Endometrium (tissue), 2 donors: ENCODE data around the gene USP36.
"Not testable (repeated sequence)": the region's sequence is repeated elsewhere in the genome, so short reads cannot be mapped to it uniquely, and the experiment has no call there.

Source experiments
- FAIRE-seq: peaks from 2 replicates; lab custom pipeline; 2012; peaks lifted over from hg19 to GRCh38; lab: Jason Lieb, UNC
- donor health status: control.
- donor health status: control.

Gene USP36

DNA sequence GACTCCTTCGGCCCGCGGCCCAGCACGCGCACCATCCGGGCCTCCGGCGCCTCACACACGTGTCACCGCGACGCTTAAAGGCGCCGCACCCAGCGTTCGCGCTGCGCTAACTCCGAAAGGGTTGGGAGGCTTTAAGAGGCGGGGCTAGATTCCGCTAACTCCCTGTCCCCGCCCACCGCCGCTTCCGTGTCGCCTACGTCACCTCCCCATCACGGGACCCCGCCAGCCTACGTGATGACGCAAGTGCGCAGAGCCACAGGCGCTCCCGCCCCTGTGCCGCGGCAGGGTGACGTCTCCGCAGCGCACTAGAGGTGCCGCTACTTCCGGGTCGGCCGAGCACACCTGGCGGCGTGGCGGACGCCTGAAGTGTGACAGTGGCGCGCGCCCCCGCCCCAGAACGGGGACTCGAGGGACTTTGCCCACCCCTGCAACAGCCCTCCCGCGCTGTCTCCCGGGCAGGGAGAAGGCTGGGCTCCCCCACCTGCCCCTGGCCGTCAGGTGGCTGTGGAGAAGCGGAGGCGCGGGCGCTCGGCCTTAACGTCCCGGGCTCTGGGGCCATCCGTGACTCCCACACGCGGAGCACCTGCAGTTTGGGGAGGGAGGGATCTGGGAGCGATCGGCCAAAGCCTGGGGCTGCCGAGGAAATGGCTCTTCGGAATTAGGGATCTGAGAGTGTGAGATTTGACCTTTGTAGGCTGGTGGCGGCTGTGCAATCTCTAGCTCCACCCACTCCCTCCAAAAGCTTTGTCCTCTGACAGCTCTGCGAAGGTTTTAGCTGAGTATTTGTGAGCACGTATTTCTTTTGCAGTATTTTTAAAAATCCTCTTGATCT lies at the start of gene USP36:
Gene USP36 (minus strand): TSS at position 35 of the 832 bp plus-strand sequence. CDS start 4,451 bp downstream, outside the sequence.
- peak; percentile 93 for FAIRE-seq

DNA sequence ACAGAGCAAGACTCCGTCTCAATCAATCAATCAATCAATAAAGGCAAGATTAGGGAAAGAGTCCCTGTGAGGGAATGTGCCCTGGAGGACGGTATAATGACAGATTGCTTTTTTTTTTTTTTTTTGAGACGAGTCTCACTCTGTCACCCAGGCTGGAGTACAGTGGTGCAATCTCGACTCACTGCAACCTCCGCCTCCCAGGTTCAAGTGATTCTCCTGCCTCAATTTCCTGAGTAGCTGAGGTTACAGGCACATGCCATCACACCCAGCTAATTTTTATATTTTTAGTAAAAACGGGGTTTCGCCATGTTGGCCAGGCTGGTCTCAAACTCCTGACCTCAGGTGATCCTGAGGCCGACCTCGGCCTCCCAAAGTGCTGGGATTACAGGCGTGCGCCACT lies 49.5 kb upstream of the USP36 start:
- FAIRE-seq: not testable (repeated sequence)

- FAIRE-seq: no peak
These were observed 48.9 kb upstream of the USP36 start for GRCh38 chr17:78889531-78889930.

- no peak for FAIRE-seq
These were observed 48.4 kb upstream of the USP36 start for GRCh38 chr17:78888941-78889518.

- FAIRE-seq: no peak
These were observed 46.3 kb upstream of the USP36 start for GRCh38 chr17:78886954-78887353.

- no peak for FAIRE-seq
These were observed 45.3 kb upstream of the USP36 start for GRCh38 chr17:78885956-78886355.

DNA sequence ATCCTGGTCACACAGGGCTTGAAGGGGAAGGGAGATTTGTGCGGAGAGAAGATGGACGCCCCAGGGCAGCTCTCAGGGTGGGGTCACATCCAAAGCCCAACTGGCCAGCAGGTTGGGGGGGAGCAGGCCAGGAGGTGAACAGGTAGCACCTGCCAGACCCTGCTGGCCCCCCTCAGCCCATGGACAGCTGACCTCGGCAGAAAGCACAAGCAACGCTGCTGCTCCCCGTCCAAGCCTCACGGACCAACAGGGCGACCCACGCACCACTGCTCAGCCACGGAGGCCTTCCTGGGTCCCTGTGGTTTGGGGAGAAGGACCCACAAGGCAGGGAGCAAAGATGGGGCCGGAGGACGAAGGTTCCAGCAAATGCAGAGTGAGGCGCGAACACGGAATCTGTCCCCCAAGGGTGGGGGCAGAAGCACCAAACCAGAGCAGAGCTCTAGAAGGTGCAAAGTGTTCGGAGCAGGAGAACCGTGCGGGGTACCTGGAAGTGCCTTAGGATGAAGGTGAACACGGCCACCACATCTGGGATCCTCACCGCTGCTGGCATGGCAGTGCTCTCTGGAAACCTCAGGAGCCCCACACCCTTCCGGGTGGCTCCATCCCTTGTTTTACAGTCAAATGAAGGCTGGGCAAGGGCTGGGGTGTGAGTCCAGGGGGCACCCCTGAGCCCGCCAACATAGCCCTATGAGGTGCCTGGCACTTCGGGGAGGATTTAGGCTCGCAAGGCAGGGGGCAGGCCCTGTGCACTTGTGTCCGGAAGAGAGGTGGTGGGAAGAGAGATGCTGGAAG lies 44.5 kb upstream of the USP36 start:
- no peak for FAIRE-seq

GRCh38 chr17:78884148-78884825 lies 43.7 kb upstream of the USP36 start:
- FAIRE-seq: no peak

- no peak for FAIRE-seq
These were observed 43.0 kb upstream of the USP36 start for GRCh38 chr17:78883533-78884131.

GRCh38 chr17:78883089-78883532 lies 42.5 kb upstream of the USP36 start:
- peak; percentile 12 for FAIRE-seq

DNA sequence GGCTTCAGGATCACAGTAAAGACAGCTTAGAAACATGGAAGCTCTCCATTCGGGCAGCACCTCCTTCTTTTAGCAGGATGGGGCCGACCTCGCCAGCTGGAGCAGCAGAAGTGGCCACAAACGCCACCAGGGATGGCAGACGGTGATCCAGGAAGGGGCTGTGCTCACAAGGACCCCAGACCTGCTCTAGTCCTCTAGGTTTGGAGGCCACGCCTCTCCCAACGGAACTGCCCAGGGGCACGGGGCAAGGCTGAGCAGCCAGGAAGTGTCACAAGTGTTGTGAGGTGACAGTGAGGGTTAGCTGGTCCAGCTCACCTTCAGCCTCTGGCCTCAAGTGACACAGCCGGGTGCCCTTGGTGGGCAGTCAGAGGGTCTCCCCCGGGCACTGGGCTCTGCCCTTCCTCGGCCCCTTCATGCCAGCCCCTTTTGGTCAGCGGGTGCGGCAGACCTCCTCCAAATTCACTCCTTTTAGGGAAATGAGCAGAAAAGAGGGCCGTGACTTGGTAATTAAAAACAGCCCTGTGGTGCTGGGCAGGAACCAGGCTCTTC lies 42.0 kb upstream of the USP36 start:
- FAIRE-seq: no peak

GRCh38 chr17:78879635-78880186 lies 39.1 kb upstream of the USP36 start:
- peak; percentile 85 for FAIRE-seq

GRCh38 chr17:78878871-78879527 lies 38.4 kb upstream of the USP36 start:
- no peak for FAIRE-seq

GRCh38 chr17:78878261-78878660 lies 37.6 kb upstream of the USP36 start:
- no peak for FAIRE-seq

DNA sequence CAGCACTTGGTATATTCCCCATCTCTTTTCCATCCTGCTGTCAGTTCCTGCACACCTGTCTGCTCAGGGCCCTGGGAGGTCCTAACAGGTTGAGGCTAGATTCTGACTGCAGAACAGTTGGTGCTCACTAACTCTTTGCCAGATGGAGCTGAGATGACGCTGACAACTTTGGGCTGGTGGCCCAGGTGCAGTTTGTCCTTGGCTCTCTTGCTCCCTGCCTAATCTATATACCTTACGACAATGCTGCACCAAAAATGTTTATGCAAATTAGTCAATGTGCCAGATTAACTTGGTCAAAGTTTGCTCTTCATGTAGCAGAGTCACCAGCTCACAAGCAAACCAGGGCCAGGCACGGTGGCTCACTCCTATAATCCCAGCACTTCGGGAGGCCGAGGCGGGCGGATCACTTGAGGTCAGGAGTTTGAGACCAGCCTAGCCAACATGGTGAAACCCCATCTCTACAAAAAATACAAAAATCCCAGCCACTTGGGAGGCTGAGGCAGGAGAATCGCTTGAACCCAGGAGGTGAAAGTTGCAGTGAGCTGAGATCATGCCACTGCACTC lies 36.4 kb upstream of the USP36 start:
- FAIRE-seq: not testable (repeated sequence)

DNA sequence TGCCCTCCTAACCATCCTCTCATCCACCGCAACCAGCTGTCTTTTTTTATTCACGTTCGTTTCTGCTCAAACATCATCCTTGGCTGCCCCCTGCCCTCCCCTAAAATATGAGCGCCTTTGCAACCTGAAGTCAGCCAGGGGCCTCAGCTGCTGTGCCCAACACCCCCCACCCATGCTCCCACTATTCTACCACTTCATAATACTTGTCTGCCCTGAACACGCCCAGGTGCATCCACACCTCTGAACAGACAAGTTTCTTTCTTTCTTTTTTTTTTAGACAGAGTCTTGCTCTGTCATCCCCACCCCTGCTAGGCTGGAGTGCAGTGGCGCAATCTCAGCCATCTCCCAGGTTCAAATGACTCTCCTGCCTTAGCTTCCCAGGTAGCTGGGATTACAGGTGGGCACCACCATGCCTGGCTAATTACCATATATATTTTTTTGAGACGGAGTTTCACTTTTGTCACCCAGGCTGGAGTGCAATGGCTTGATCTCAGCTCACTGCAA lies 35.5 kb upstream of the USP36 start:
- FAIRE-seq: no peak

DNA sequence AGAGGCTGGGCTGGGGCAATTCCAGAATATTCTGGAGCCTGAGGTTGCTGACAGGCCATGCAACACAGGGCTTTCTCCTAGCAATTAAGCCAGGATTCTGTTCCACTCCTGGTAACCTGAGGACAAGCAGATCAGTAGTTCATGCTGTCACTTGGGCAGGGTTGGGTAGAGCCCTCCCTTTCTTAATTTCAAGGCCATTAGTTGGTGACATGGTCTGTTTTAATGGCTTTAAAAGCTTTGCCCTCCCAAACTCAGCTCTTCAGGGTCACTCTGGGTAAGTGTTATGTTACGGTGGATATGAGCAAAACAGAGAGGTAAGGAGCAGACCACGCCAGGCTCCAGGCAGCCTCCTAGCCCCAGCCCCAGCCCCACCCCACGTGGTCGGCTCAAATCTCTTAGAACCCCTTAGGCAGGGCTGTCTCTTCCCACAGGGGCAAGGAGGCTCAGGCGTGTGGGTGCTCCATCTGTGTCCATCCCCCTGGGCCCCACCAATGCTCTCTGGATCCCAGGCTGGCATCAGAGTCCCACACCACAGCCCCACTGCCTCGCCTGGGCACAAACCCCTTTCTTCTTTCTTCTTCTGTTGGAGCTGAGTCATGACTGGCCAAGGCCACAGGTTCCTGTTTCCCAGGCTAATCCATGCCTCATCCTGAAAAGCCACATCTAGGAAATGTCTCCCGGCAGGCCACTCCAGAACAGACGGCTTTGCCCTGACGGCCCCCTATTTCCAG lies 34.9 kb upstream of the USP36 start:
- FAIRE-seq: no peak

GRCh38 chr17:78873519-78874340 lies 33.1 kb upstream of the USP36 start:
- no peak for FAIRE-seq
